GM23338 (cell line): Measurements from ENCODE around the gene ARHGEF1. TPM values are rescaled to one million over a fixed set of nuclear protein-coding genes. Genes with fewer than 3 reads are reported as not detected.

ENCODE experiments used
- ATAC-seq: fragments of 200-7000 bp; cut with Tn5 transposase; 3 replicates; pipeline ENCODE4 v1.9.1; 2020
- DNase-seq: peaks from one replicate; pipeline ENCODE4 v3.0.0-alpha.2; 2015; ENCODE audit warnings: low spot score
- H2AFZ ChIP-seq: fragments of 200-600 bp; sonication (generic); 2 replicates; pipeline ENCODE4 v1.8.0; 2016; ENCODE audit warnings: antibody characterized with exemption, mild to moderate bottlenecking, moderate library complexity
- H3F3A ChIP-seq: fragments of 200-600 bp; sonication (generic); replicated peaks from 2 replicates; pipeline ENCODE4 v1.8.0; 2017; ENCODE audit warnings: antibody characterized with exemption, mixed run types, low read depth
- H3K27ac ChIP-seq: fragments of 200-600 bp; sonication (generic); 2 replicates; pipeline ENCODE4 v1.6.1; 2016; ENCODE audit warnings: low read depth
- H3K27me3 ChIP-seq: fragments of 200-600 bp; sonication (generic); 2 replicates; pipeline ENCODE4 v1.8.0; 2016; ENCODE audit warnings: mild to moderate bottlenecking, mixed run types, moderate library complexity; ENCODE audit not compliant: insufficient read depth
- H3K36me3 ChIP-seq: fragments of 200-600 bp; sonication (generic); 2 replicates; pipeline ENCODE4 v1.8.0; 2016; ENCODE audit warnings: mild to moderate bottlenecking; ENCODE audit not compliant: insufficient read depth
- H3K4me1 ChIP-seq: fragments of 200-600 bp; sonication (generic); 2 replicates; pipeline ENCODE4 v1.8.0; 2016; ENCODE audit warnings: mild to moderate bottlenecking, moderate library complexity; ENCODE audit not compliant: insufficient read depth
- H3K4me2 ChIP-seq: fragments of 200-600 bp; sonication (generic); 2 replicates; pipeline ENCODE4 v1.7.1; 2017; ENCODE audit warnings: mixed run types
- H3K4me3 ChIP-seq: fragments of 200-600 bp; sonication (generic); 2 replicates; pipeline ENCODE4 v1.6.1; 2016; ENCODE audit warnings: mixed run types
- H3K79me2 ChIP-seq: fragments of 200-600 bp; sonication (generic); replicated peaks from 2 replicates; pipeline ENCODE4 v1.8.0; 2017; ENCODE audit warnings: mild to moderate bottlenecking; ENCODE audit not compliant: insufficient read depth
- H3K9me2 ChIP-seq: fragments of 200-600 bp; sonication (generic); 2 replicates; pipeline ENCODE4 v1.8.0; 2017; ENCODE audit not compliant: insufficient read depth
- H4K20me1 ChIP-seq: fragments of 200-600 bp; sonication (generic); replicated peaks from 2 replicates; pipeline ENCODE4 v1.8.0; 2017; ENCODE audit warnings: mild to moderate bottlenecking; ENCODE audit not compliant: insufficient read depth
- H3K27ac Mint-ChIP-seq: 2 replicates; pipeline ENCODE4 v1.8.0; 2020; ENCODE audit warnings: inconsistent platforms, mild to moderate bottlenecking, moderate library complexity, mixed read lengths
- H3K27me3 Mint-ChIP-seq: 3 replicates; pipeline ENCODE4 v1.8.0; 2022; ENCODE audit warnings: low read depth, mild to moderate bottlenecking, moderate library complexity, mixed read lengths, inconsistent platforms; ENCODE audit not compliant: insufficient read depth, poor library complexity
- H3K36me3 Mint-ChIP-seq: 3 replicates; pipeline ENCODE4 v1.8.0; 2021; ENCODE audit warnings: low read depth, mild to moderate bottlenecking, inconsistent platforms, moderate library complexity, mixed read lengths
- H3K4me1 Mint-ChIP-seq: 3 replicates; pipeline ENCODE4 v1.8.0; 2020; ENCODE audit warnings: mild to moderate bottlenecking, inconsistent platforms, mixed read lengths
- H3K4me3 Mint-ChIP-seq: 3 replicates; pipeline ENCODE4 v1.8.0; 2021; ENCODE audit warnings: moderate library complexity, mild to moderate bottlenecking, inconsistent platforms, mixed read lengths
- H3K9me3 Mint-ChIP-seq: 3 replicates; pipeline ENCODE4 v1.8.0; 2020; ENCODE audit warnings: moderate library complexity, mild to moderate bottlenecking, inconsistent platforms, mixed read lengths
- CREB1 ChIP-seq: fragments of 250-450 bp; sonication (Bioruptor Pico); IDR thresholded peaks from 2 replicates; pipeline ENCODE4 v1.5.0; 2020; ENCODE audit warnings: low read depth, mild to moderate bottlenecking, moderate library complexity
- EZH2 ChIP-seq: fragments of 200-600 bp; sonication (generic); IDR thresholded peaks from one replicate; pipeline ENCODE4 v1.8.0; 2017; ENCODE audit warnings: antibody characterized with exemption, mild to moderate bottlenecking, low read depth; ENCODE audit not compliant: unreplicated experiment
- EZH2phosphoT487 ChIP-seq: fragments of 200-600 bp; sonication (generic); IDR thresholded peaks from one replicate; pipeline ENCODE4 v1.8.1; 2018; ENCODE audit warnings: antibody characterized with exemption; ENCODE audit not compliant: unreplicated experiment
- JUNB ChIP-seq: IDR thresholded peaks from one replicate; pipeline ENCODE4 v1.6.1; 2016; ENCODE audit warnings: antibody characterized with exemption; ENCODE audit not compliant: unreplicated experiment
- NANOG ChIP-seq: IDR thresholded peaks from 2 replicates; pipeline ENCODE4 v1.6.1; 2016; ENCODE audit warnings: antibody characterized with exemption, borderline replicate concordance
- POLR2AphosphoS5 ChIP-seq: IDR thresholded peaks from 2 replicates; pipeline ENCODE4 v1.6.1; 2016; ENCODE audit warnings: antibody characterized with exemption, low read depth
- STAT1 ChIP-seq: IDR thresholded peaks from one replicate; pipeline ENCODE4 v1.6.1; 2016; ENCODE audit warnings: antibody characterized with exemption; ENCODE audit not compliant: unreplicated experiment
- ZNF114 ChIP-seq: fragments of 250-450 bp; sonication (Bioruptor Pico); IDR thresholded peaks from 2 replicates; pipeline ENCODE4 v1.5.0; 2020; ENCODE audit warnings: mild to moderate bottlenecking, moderate library complexity
- ZNF331 ChIP-seq: fragments of 250-450 bp; sonication (Bioruptor Pico); IDR thresholded peaks from 2 replicates; pipeline ENCODE4 v1.5.0; 2020; ENCODE audit warnings: low read depth, mild to moderate bottlenecking, moderate library complexity
- ZNF462 ChIP-seq: fragments of 250-450 bp; sonication (Bioruptor Pico); IDR thresholded peaks from 2 replicates; pipeline ENCODE4 v1.5.0; 2020; ENCODE audit warnings: mild to moderate bottlenecking, moderate library complexity
- polyA plus RNA-seq: library from polyadenylated mRNA; unstranded; fragments of >200 nt; fragmentation: Nextera tagmentation; extraction: Ambion mirVana; gene quantifications from 2 replicates; pipeline ENCODE4 v1.2.1, GENCODE V29; 2016
- total RNA-seq: library from RNA; depleted of rRNA; stranded (reverse); fragments of >200 nt; shearing (Covaris generic); gene quantifications from 2 replicates; pipeline ENCODE4 v1.2.3, GENCODE V29; 2014
- TF ChIP-seq, protein P1 (sequence below): IDR thresholded peaks from one replicate; pipeline ENCODE4 v1.6.1; 2018; ENCODE audit warnings: antibody characterized with exemption; ENCODE audit not compliant: unreplicated experiment
- TF ChIP-seq, protein P2 (sequence below), 2 experiments: fragments of 200-600 bp in 1 of 2; sonication (generic) in 1 of 2; conservative IDR thresholded peaks; 2 replicates each; pipeline versions ENCODE4 v1.5.1 to v1.6.1; 2016 to 2017; ENCODE audit warnings: antibody characterized with exemption in 2 of 2, low read depth in 2 of 2, mild to moderate bottlenecking in 2 of 2, moderate library complexity in 1 of 2
- TF ChIP-seq, protein P3 (sequence below): IDR thresholded peaks from 2 replicates; pipeline ENCODE4 v1.6.1; 2016; ENCODE audit warnings: antibody characterized with exemption

ARHGEF1 gene
- total and polyA plus RNA-seq, 2 experiments from 2014 or later: 41.3 to 44.7 TPM

- no peaks in the 10 kb centered on the region; the same call in 1 of the 2 replicates for H3K4me1 ChIP-seq
- H2AFZ ChIP-seq: no peak overlapping the region
- ATAC-seq: no peak
- Mint-ChIP-seq H3K4me1 (peaks cover 11% of the 10 kb centered on the region), H3K36me3 (peaks cover 48% of the 10 kb centered on the region), H3K4me3 (no peak overlapping the region), H3K9me3 (no peaks in the 10 kb centered on the region; the same call in 2 of the 3 replicates), H3K27ac (no peak overlapping the region), H3K27me3 (peaks cover 7% of the 10 kb centered on the region)
- TF ChIP-seq, protein P1, sequence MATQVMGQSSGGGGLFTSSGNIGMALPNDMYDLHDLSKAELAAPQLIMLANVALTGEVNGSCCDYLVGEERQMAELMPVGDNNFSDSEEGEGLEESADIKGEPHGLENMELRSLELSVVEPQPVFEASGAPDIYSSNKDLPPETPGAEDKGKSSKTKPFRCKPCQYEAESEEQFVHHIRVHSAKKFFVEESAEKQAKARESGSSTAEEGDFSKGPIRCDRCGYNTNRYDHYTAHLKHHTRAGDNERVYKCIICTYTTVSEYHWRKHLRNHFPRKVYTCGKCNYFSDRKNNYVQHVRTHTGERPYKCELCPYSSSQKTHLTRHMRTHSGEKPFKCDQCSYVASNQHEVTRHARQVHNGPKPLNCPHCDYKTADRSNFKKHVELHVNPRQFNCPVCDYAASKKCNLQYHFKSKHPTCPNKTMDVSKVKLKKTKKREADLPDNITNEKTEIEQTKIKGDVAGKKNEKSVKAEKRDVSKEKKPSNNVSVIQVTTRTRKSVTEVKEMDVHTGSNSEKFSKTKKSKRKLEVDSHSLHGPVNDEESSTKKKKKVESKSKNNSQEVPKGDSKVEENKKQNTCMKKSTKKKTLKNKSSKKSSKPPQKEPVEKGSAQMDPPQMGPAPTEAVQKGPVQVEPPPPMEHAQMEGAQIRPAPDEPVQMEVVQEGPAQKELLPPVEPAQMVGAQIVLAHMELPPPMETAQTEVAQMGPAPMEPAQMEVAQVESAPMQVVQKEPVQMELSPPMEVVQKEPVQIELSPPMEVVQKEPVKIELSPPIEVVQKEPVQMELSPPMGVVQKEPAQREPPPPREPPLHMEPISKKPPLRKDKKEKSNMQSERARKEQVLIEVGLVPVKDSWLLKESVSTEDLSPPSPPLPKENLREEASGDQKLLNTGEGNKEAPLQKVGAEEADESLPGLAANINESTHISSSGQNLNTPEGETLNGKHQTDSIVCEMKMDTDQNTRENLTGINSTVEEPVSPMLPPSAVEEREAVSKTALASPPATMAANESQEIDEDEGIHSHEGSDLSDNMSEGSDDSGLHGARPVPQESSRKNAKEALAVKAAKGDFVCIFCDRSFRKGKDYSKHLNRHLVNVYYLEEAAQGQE: no peak
- TF ChIP-seq, protein P2, sequence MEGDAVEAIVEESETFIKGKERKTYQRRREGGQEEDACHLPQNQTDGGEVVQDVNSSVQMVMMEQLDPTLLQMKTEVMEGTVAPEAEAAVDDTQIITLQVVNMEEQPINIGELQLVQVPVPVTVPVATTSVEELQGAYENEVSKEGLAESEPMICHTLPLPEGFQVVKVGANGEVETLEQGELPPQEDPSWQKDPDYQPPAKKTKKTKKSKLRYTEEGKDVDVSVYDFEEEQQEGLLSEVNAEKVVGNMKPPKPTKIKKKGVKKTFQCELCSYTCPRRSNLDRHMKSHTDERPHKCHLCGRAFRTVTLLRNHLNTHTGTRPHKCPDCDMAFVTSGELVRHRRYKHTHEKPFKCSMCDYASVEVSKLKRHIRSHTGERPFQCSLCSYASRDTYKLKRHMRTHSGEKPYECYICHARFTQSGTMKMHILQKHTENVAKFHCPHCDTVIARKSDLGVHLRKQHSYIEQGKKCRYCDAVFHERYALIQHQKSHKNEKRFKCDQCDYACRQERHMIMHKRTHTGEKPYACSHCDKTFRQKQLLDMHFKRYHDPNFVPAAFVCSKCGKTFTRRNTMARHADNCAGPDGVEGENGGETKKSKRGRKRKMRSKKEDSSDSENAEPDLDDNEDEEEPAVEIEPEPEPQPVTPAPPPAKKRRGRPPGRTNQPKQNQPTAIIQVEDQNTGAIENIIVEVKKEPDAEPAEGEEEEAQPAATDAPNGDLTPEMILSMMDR (conservative IDR thresholded peaks at IDR 0.05; ENCODE audit: low read depth in 2 of 2): no peak
- TF ChIP-seq, protein P3, sequence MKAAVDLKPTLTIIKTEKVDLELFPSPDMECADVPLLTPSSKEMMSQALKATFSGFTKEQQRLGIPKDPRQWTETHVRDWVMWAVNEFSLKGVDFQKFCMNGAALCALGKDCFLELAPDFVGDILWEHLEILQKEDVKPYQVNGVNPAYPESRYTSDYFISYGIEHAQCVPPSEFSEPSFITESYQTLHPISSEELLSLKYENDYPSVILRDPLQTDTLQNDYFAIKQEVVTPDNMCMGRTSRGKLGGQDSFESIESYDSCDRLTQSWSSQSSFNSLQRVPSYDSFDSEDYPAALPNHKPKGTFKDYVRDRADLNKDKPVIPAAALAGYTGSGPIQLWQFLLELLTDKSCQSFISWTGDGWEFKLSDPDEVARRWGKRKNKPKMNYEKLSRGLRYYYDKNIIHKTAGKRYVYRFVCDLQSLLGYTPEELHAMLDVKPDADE: no peak
- no peak for TF ChIP-seq POLR2AphosphoS5
- TF ChIP-seq EZH2phosphoT487: no peak
- no peak for TF ChIP-seq STAT1
- no peak for TF ChIP-seq ZNF114 (CRISPR knock-in tag)
- TF ChIP-seq CREB1 (CRISPR knock-in tag): no peak
- TF ChIP-seq ZNF462 (CRISPR knock-in tag): no peak
- TF ChIP-seq JUNB: no peak
- TF ChIP-seq NANOG: no peak
- TF ChIP-seq EZH2: no peak
- TF ChIP-seq ZNF331: no peak
- H3K27me3 ChIP-seq: peaks cover 7% of the 10 kb centered on the region
- no peak overlapping the region for H3K4me3 ChIP-seq
- no peaks in the 10 kb centered on the region for H3F3A ChIP-seq
- no peaks in the 10 kb centered on the region for H3K9me2 ChIP-seq
- no peaks in the 10 kb centered on the region for H4K20me1 ChIP-seq
- no peak overlapping the region for H3K4me2 ChIP-seq
- H3K27ac ChIP-seq: no peak overlapping the region
- no peaks in the 10 kb centered on the region for H3K79me2 ChIP-seq
- DNase-seq: no peak
- H3K36me3 ChIP-seq: peaks cover 7% of the 10 kb centered on the region; the same call in 1 of the 2 replicates
Measured at GRCh38 chr19:41904118-41904870, 21.3 kb downstream of the ARHGEF1 start.
